ENCODE data around the gene SOS1.

- TF ChIP-seq CTCF (IDR thresholded peaks at IDR 0.05) (no peak), POLR2A (IDR thresholded peaks at IDR 0.05) (no peak)
These were observed 40.7 kb downstream of the SOS1 start for GRCh38 chr2:39080152-39080551.

All from uterus (tissue), 2 donors.